MM.1S (cell line): ENCODE data around the gene CD300LB.

Experiments
- DNase-seq: peaks from one replicate; pipeline ENCODE4 v3.0.0-alpha.2; 2015
- H2AFZ ChIP-seq: fragments of 300-600 bp; sonication (generic); 2 replicates; pipeline ENCODE4 v1.6.0; 2016; ENCODE audit warnings: antibody characterized with exemption, low read length
- H3F3A ChIP-seq: fragments of 300-600 bp; sonication (generic); 2 replicates; pipeline ENCODE4 v1.6.1; 2016; ENCODE audit warnings: mild to moderate bottlenecking, antibody characterized with exemption, low read length, moderate library complexity, mixed read lengths; ENCODE audit not compliant: insufficient read depth
- H3K27ac ChIP-seq: fragments of 300-600 bp; sonication (generic); 2 replicates; pipeline ENCODE4 v1.5.1; 2016; ENCODE audit warnings: mild to moderate bottlenecking, low read length
- H3K27me3 ChIP-seq: fragments of 300-600 bp; sonication (generic); replicated peaks from 2 replicates; pipeline ENCODE4 v1.6.0; 2016; ENCODE audit warnings: low read length; ENCODE audit not compliant: insufficient read depth
- H3K36me3 ChIP-seq: fragments of 300-600 bp; sonication (generic); replicated peaks from 2 replicates; pipeline ENCODE4 v1.6.1; 2016; ENCODE audit warnings: mild to moderate bottlenecking, low read length, mixed read lengths; ENCODE audit not compliant: insufficient read depth
- H3K4me1 ChIP-seq: fragments of 300-600 bp; sonication (generic); 2 replicates; pipeline ENCODE4 v1.6.1; 2016; ENCODE audit warnings: low read length, mixed read lengths
- H3K4me2 ChIP-seq: fragments of 300-600 bp; sonication (generic); 2 replicates; pipeline ENCODE4 v1.6.0; 2016; ENCODE audit warnings: low read depth, low read length
- H3K4me3 ChIP-seq: fragments of 300-600 bp; sonication (generic); 2 replicates; pipeline ENCODE4 v1.5.1; 2016; ENCODE audit warnings: low read length, mixed read lengths
- H3K79me2 ChIP-seq: fragments of 300-600 bp; sonication (generic); 2 replicates; pipeline ENCODE4 v1.6.1; 2016; ENCODE audit warnings: mixed run types, low read length, mixed read lengths
- H3K9ac ChIP-seq: fragments of 300-600 bp; sonication (generic); 2 replicates; pipeline ENCODE4 v1.6.1; 2016; ENCODE audit warnings: low read length, mixed read lengths
- H3K9me2 ChIP-seq: fragments of 300-600 bp; sonication (generic); replicated peaks from 2 replicates; pipeline ENCODE4 v1.6.1; 2016; ENCODE audit warnings: mild to moderate bottlenecking, low read length, mixed read lengths; ENCODE audit not compliant: insufficient read depth
- H3K9me3 ChIP-seq: fragments of 300-600 bp; sonication (generic); replicated peaks from 2 replicates; pipeline ENCODE4 v1.6.1; 2016; ENCODE audit warnings: mild to moderate bottlenecking, low read length, mixed read lengths; ENCODE audit not compliant: insufficient read depth
- H4K20me1 ChIP-seq: fragments of 300-600 bp; sonication (generic); 2 replicates; pipeline ENCODE4 v1.6.1; 2016; ENCODE audit warnings: mild to moderate bottlenecking, low read length, moderate library complexity, mixed read lengths; ENCODE audit not compliant: insufficient read depth
- EZH2 ChIP-seq: fragments of 300-600 bp; sonication (generic); optimal IDR thresholded peaks from 2 replicates; pipeline ENCODE3; 2017; ENCODE audit warnings: low read depth, mild to moderate bottlenecking, antibody characterized with exemption, low read length, mixed read lengths
- EZH2phosphoT487 ChIP-seq: fragments of 300-600 bp; sonication (generic); IDR thresholded peaks from 2 replicates; pipeline ENCODE4 v1.6.1; 2018; ENCODE audit warnings: antibody characterized with exemption, low read length
- TF ChIP-seq, protein P1 (sequence below): fragments of 300-600 bp; sonication (generic); IDR thresholded peaks from 2 replicates; pipeline ENCODE4 v1.5.1; 2016; ENCODE audit warnings: antibody characterized with exemption, low read length, mixed read lengths

Gene CD300LB

DNA sequence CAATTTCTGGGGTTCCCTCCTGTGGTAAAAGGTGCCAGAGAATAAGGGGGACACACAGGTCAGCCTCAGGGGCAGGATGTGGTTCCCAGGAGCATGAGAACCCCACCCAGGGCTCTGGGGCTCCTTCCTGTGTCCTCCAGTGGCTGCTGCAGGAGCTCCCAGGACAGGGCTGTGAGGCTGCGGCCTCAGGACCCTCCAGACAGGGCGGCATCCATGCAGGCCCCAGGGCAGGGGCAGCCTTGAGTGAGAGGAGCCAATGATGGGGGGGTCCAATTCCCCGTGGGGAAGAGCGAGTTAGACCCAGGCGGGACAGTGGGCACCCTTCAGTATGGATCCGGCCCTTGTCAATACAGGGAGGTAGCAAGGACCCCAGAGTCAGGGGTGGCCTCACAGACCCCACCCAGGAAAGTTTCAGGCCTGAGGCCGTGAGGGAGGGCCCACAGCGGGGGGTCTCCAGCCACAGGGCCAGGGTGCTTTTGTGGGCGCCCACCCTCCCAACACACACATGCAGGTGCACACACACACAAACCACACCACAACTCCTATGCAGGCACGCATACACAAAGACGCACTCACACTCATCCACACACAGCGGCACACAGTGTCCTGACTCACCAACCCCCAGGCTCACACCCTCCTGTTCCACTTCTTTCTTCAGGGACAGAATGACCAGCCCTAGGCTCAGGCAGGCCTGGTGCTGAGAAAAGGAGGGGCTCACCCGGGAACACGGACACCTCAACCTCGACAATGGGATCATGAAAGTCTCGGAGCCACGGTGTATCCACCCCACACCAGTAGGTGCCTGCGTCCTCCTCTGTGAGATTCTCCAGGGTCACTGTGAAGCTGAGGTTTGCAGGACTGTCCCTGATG lies 12.9 kb upstream of the CD300LB start:
- H3K9ac ChIP-seq = no peak overlapping the region
- no peaks in the 10 kb centered on the region for H3K36me3 ChIP-seq
- H3K27ac ChIP-seq = no peak overlapping the region
- no peak overlapping the region for H2AFZ ChIP-seq
- H3F3A ChIP-seq = no peaks in the 10 kb centered on the region
- H3K4me2 ChIP-seq = no peak overlapping the region
- H3K9me2 ChIP-seq = no peaks in the 10 kb centered on the region
- no peak for DNase-seq
- no peak overlapping the region for H3K4me3 ChIP-seq
- TF ChIP-seq, protein P1, sequence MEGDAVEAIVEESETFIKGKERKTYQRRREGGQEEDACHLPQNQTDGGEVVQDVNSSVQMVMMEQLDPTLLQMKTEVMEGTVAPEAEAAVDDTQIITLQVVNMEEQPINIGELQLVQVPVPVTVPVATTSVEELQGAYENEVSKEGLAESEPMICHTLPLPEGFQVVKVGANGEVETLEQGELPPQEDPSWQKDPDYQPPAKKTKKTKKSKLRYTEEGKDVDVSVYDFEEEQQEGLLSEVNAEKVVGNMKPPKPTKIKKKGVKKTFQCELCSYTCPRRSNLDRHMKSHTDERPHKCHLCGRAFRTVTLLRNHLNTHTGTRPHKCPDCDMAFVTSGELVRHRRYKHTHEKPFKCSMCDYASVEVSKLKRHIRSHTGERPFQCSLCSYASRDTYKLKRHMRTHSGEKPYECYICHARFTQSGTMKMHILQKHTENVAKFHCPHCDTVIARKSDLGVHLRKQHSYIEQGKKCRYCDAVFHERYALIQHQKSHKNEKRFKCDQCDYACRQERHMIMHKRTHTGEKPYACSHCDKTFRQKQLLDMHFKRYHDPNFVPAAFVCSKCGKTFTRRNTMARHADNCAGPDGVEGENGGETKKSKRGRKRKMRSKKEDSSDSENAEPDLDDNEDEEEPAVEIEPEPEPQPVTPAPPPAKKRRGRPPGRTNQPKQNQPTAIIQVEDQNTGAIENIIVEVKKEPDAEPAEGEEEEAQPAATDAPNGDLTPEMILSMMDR = no peak
- TF ChIP-seq EZH2 (no peak), EZH2phosphoT487 (no peak)
- H3K27me3 ChIP-seq = peaks cover 78% of the 10 kb centered on the region
- no peaks in the 10 kb centered on the region for H4K20me1 ChIP-seq
- no peaks in the 10 kb centered on the region for H3K9me3 ChIP-seq
- no peaks in the 10 kb centered on the region for H3K79me2 ChIP-seq
- H3K4me1 ChIP-seq = no peaks in the 10 kb centered on the region

DNA sequence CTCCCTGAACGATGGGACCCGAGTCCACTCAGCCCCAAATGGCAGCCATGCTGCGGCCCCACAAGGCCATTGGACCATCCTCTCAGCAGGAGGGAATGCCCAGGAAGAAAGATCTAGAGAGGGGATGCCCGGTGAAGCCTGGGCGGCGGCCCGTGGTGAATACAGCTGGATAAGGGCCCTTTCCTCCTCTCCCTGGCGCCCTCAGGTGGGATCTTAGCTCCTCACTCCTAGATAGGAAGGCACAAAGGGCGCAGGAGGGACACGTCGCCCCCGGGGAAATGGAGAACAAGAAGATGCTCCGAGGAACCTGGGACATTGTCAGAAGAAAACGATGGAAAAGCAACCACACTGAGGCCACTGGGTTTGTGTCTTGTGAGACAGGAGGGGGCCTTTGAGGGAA lies 12.1 kb upstream of the CD300LB start:
- Histone ChIP-seq H3K27me3 (peaks cover 78% of the 10 kb centered on the region), H3K4me3 (no peak overlapping the region), H3K9ac (no peak overlapping the region), H4K20me1 (no peaks in the 10 kb centered on the region), H3F3A (no peaks in the 10 kb centered on the region), H3K9me2 (no peaks in the 10 kb centered on the region), H3K27ac (no peak overlapping the region), H3K36me3 (no peaks in the 10 kb centered on the region), H3K4me2 (no peak overlapping the region), H3K4me1 (no peaks in the 10 kb centered on the region), H3K9me3 (no peaks in the 10 kb centered on the region), H3K79me2 (no peaks in the 10 kb centered on the region), H2AFZ (no peak overlapping the region)
- no peak for DNase-seq
- TF ChIP-seq EZH2phosphoT487 = no peak
- TF ChIP-seq, protein P1 = no peak
- TF ChIP-seq EZH2 = no peak

DNA sequence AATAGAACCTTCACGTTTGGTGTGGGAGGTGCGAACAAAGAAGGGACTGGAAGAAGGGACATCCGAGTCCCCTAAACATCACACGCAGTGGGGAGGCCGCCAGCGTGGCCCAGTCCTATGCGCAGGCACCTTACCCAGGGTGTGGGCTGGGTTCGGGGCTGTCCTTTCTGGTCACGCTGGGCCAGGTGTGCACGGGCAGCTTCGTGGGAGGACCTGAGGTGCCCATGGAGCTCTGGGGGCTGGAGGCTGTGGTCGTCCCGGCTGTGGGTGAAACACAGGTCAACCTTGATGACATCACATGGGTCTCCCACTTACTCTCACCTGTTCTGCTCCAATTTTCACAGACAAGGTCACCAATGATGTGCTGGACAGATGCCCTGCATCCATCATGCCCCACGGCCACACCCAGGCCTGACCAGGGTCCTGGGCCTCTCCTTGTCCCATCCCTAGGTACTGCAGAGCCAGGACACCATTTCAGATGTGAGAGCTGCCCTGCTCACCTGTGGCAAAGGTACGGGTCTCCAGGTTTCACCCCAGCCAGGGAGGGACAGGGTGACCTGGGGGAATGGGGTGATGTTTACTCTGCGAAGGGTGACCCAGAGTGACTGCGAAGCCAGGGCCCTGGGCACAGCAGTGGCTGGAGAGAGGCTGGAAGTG lies 11.6 kb upstream of the CD300LB start:
- Histone ChIP-seq H3K27me3 (peaks cover 84% of the 10 kb centered on the region), H3K4me2 (no peak overlapping the region), H3K27ac (no peak overlapping the region), H4K20me1 (no peaks in the 10 kb centered on the region), H3K9ac (no peak overlapping the region), H3K4me3 (no peak overlapping the region), H3F3A (no peaks in the 10 kb centered on the region), H2AFZ (no peak overlapping the region), H3K4me1 (no peaks in the 10 kb centered on the region), H3K9me2 (no peaks in the 10 kb centered on the region), H3K36me3 (no peaks in the 10 kb centered on the region), H3K79me2 (no peaks in the 10 kb centered on the region), H3K9me3 (no peaks in the 10 kb centered on the region)
- no peak for DNase-seq
- TF ChIP-seq, protein P1 = no peak
